ENCODE measurements around the gene TMEM108.

Gene TMEM108

GRCh38 chr3:133383741-133384140, 345.6 kb downstream of the TMEM108 start:
- no peak for DNase-seq (ENCODE audit: low spot score)

GRCh38 chr3:133384331-133385027, 346.3 kb downstream of the TMEM108 start:
- peak; percentile 84 for DNase-seq (ENCODE audit: low spot score)

- DNase-seq (ENCODE audit: low spot score), result no peak
These were observed 348.7 kb downstream of the TMEM108 start for GRCh38 chr3:133386876-133387275.

- DNase-seq (ENCODE audit: low spot score), result no peak
These were observed 349.1 kb downstream of the TMEM108 start for GRCh38 chr3:133387341-133387740.

GRCh38 chr3:133388696-133389395, 350.7 kb downstream of the TMEM108 start:
- no peak for DNase-seq (ENCODE audit: low spot score)

GRCh38 chr3:133390715-133391114, 352.5 kb downstream of the TMEM108 start:
- DNase-seq (ENCODE audit: low spot score), result no peak

- no peak for DNase-seq (ENCODE audit: low spot score)
These were observed 355.0 kb downstream of the TMEM108 start for GRCh38 chr3:133393204-133393603.

GRCh38 chr3:133393691-133394474, 355.7 kb downstream of the TMEM108 start:
- DNase-seq (ENCODE audit: low spot score), result no peak

GRCh38 chr3:133394561-133395311, 356.5 kb downstream of the TMEM108 start:
- no peak for DNase-seq (ENCODE audit: low spot score)

- no peak for DNase-seq (ENCODE audit: low spot score)
These were observed 358.7 kb downstream of the TMEM108 start for GRCh38 chr3:133396906-133397305.

GRCh38 chr3:133400006-133400515, 361.9 kb downstream of the TMEM108 start, which contains the start of gene BFSP2:
TSS of gene BFSP2 (plus strand) at chr3:133400056. CDS start at chr3:133400084, 28 bp downstream.
- no peak for DNase-seq (ENCODE audit: low spot score)

- DNase-seq (ENCODE audit: low spot score), result no peak
These were observed 363.4 kb downstream of the TMEM108 start for GRCh38 chr3:133401374-133402135.

- DNase-seq (ENCODE audit: low spot score), result no peak
These were observed 366.7 kb downstream of the TMEM108 start for GRCh38 chr3:133404920-133405319.

GRCh38 chr3:133408366-133408765, 370.2 kb downstream of the TMEM108 start:
- DNase-seq (ENCODE audit: low spot score), result no peak

GRCh38 chr3:133408961-133409360, 370.8 kb downstream of the TMEM108 start:
- DNase-seq (ENCODE audit: low spot score), result no peak

- DNase-seq (ENCODE audit: low spot score), result no peak
These were observed 372.2 kb downstream of the TMEM108 start for GRCh38 chr3:133410191-133410892.

GRCh38 chr3:133412183-133413132, 374.3 kb downstream of the TMEM108 start:
- peak; percentile 52 for DNase-seq (ENCODE audit: low spot score)

- DNase-seq (ENCODE audit: low spot score), result peak; percentile 50
These were observed 375.2 kb downstream of the TMEM108 start for GRCh38 chr3:133413161-133414020.

Measured in SK-N-DZ (cell line).